HG02763 (cell line): ENCODE results near the gene CLSTN2.

Source experiments
- ATAC-seq: cut with Tn5 transposase; IDR thresholded peaks from one replicate; pipeline ENCODE4 v1.9.1; 2021; ENCODE audit warnings: mild to moderate bottlenecking, moderate library complexity; ENCODE audit not compliant: unreplicated experiment

The CLSTN2 gene

GRCh38 chr3:139935016-139935865 is at the start of gene CLSTN2:
TSS of gene CLSTN2 (plus strand) at chr3:139935185.
- ATAC-seq: no peak

- ATAC-seq: no peak
These were observed 47.6 kb upstream of the CLSTN2 start for GRCh38 chr3:139887431-139887830.

- no peak for ATAC-seq
These were observed 46.3 kb upstream of the CLSTN2 start for GRCh38 chr3:139888561-139889140.

GRCh38 chr3:139893267-139893962 is 41.6 kb upstream of the CLSTN2 start:
- no peak for ATAC-seq

GRCh38 chr3:139893963-139894642 is 40.9 kb upstream of the CLSTN2 start:
- no peak for ATAC-seq

GRCh38 chr3:139894643-139894989 is 40.4 kb upstream of the CLSTN2 start:
- no peak for ATAC-seq

- no peak for ATAC-seq
These were observed 37.2 kb upstream of the CLSTN2 start for GRCh38 chr3:139897759-139898158.

- ATAC-seq: no peak
These were observed 28.6 kb upstream of the CLSTN2 start for GRCh38 chr3:139906418-139906817.

- no peak for ATAC-seq
These were observed 25.2 kb upstream of the CLSTN2 start for GRCh38 chr3:139909811-139910210.

- no peak for ATAC-seq
These were observed 18.7 kb upstream of the CLSTN2 start for GRCh38 chr3:139916271-139916670.

GRCh38 chr3:139917226-139917785 is 17.7 kb upstream of the CLSTN2 start:
- ATAC-seq: no peak

GRCh38 chr3:139928708-139929505 is 6.1 kb upstream of the CLSTN2 start:
- ATAC-seq: no peak

GRCh38 chr3:139930211-139930610 is 4.8 kb upstream of the CLSTN2 start:
- ATAC-seq: no peak

GRCh38 chr3:139933766-139934165 is 1.2 kb upstream of the CLSTN2 start:
- ATAC-seq: no peak

GRCh38 chr3:139934613-139935015 is 371 bp upstream of the CLSTN2 start:
- no peak for ATAC-seq

GRCh38 chr3:139935866-139936817 is 1.2 kb downstream of the CLSTN2 start:
- no peak for ATAC-seq

- no peak for ATAC-seq
These were observed 2.8 kb downstream of the CLSTN2 start for GRCh38 chr3:139937674-139938279.

- no peak for ATAC-seq
These were observed 4.8 kb downstream of the CLSTN2 start for GRCh38 chr3:139939681-139940190.
